ENCODE measurements around the gene OSBPL9.

OSBPL9 gene

DNA sequence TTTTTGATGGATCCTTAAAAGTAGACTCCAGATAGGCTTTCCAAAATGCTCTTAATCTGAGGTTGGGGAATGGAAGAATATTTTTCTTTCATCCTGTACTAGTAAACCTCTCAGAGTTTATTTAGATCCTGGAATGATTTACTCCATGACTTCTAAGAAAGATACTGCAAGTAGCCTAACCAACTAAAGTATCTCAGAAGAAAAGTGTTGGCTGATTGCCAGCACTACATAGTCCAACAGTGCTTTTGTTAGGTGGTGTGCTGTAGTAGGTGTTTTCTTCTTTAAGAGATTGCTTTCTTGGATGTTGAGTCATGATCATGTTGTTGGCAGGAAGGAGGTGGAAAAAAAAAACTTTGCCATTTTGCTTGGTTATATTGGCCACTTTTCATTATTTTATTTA lies 119.8 kb downstream of the OSBPL9 start:
- ChIA-PET POLR2A (no interaction called here), CTCF (interaction anchor here (0.7 kb wide), 1 partner anchor 248 kb away, joined by 3 read pairs; no protein-coding TSS in a partner anchor)
- no peak overlapping the region for H3K27ac ChIP-seq (ENCODE audit: extremely low read depth, low read depth, low read length)
- peaks cover 56% of the 10 kb centered on the region for H3K4me1 ChIP-seq (ENCODE audit: control insufficient read depth, insufficient read depth, low read length)
- TF ChIP-seq, protein P1, sequence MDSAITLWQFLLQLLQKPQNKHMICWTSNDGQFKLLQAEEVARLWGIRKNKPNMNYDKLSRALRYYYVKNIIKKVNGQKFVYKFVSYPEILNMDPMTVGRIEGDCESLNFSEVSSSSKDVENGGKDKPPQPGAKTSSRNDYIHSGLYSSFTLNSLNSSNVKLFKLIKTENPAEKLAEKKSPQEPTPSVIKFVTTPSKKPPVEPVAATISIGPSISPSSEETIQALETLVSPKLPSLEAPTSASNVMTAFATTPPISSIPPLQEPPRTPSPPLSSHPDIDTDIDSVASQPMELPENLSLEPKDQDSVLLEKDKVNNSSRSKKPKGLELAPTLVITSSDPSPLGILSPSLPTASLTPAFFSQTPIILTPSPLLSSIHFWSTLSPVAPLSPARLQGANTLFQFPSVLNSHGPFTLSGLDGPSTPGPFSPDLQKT (IDR thresholded peaks at IDR 0.05; ENCODE audit: borderline replicate concordance, low read depth, low read length): no peak
- TF ChIP-seq, protein P2, sequence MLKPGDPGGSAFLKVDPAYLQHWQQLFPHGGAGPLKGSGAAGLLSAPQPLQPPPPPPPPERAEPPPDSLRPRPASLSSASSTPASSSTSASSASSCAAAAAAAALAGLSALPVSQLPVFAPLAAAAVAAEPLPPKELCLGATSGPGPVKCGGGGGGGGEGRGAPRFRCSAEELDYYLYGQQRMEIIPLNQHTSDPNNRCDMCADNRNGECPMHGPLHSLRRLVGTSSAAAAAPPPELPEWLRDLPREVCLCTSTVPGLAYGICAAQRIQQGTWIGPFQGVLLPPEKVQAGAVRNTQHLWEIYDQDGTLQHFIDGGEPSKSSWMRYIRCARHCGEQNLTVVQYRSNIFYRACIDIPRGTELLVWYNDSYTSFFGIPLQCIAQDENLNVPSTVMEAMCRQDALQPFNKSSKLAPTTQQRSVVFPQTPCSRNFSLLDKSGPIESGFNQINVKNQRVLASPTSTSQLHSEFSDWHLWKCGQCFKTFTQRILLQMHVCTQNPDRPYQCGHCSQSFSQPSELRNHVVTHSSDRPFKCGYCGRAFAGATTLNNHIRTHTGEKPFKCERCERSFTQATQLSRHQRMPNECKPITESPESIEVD (tag by site-specific recombination; IDR thresholded peaks at IDR 0.05): peak; percentile 77
- TF ChIP-seq, protein P3, sequence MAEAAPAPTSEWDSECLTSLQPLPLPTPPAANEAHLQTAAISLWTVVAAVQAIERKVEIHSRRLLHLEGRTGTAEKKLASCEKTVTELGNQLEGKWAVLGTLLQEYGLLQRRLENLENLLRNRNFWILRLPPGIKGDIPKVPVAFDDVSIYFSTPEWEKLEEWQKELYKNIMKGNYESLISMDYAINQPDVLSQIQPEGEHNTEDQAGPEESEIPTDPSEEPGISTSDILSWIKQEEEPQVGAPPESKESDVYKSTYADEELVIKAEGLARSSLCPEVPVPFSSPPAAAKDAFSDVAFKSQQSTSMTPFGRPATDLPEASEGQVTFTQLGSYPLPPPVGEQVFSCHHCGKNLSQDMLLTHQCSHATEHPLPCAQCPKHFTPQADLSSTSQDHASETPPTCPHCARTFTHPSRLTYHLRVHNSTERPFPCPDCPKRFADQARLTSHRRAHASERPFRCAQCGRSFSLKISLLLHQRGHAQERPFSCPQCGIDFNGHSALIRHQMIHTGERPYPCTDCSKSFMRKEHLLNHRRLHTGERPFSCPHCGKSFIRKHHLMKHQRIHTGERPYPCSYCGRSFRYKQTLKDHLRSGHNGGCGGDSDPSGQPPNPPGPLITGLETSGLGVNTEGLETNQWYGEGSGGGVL (tag by site-specific recombination; IDR thresholded peaks at IDR 0.05): peak; percentile 11; the same call in 1 of the 2 replicates
- TF ChIP-seq, protein P4, sequence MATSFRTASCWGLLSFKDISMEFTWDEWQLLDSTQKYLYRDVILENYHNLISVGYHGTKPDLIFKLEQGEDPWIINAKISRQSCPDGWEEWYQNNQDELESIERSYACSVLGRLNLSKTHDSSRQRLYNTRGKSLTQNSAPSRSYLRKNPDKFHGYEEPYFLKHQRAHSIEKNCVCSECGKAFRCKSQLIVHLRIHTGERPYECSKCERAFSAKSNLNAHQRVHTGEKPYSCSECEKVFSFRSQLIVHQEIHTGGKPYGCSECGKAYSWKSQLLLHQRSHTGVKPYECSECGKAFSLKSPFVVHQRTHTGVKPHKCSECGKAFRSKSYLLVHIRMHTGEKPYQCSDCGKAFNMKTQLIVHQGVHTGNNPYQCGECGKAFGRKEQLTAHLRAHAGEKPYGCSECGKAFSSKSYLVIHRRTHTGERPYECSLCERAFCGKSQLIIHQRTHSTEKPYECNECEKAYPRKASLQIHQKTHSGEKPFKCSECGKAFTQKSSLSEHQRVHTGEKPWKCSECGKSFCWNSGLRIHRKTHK (tag by site-specific recombination; IDR thresholded peaks at IDR 0.05): no peak
- TF ChIP-seq ZNF660 (tag by site-specific recombination; IDR thresholded peaks at IDR 0.05) (peak; percentile 83; the same call in 1 of the 2 replicates), ZSCAN23 (tag by site-specific recombination; IDR thresholded peaks at IDR 0.05) (no peak), ZNF664 (tag by site-specific recombination; IDR thresholded peaks at IDR 0.05) (0 out of 2 replicates have a peak, but pooled peaks have one; percentile 26), ZFP69B (tag by site-specific recombination; IDR thresholded peaks at IDR 0.05) (peak; percentile 94), OSR2 (tag by site-specific recombination; IDR thresholded peaks at IDR 0.05) (peak; percentile 56; the same call in 1 of the 2 replicates), ZNF561 (tag by site-specific recombination; IDR thresholded peaks at IDR 0.05; ENCODE audit: borderline replicate concordance) (0 out of 2 replicates have a peak, but pooled peaks have one; percentile 34), ZXDB (tag by site-specific recombination; IDR thresholded peaks at IDR 0.05) (0 out of 2 replicates have a peak, but pooled peaks have one; percentile 16), ZNF549 (tag by site-specific recombination; IDR thresholded peaks at IDR 0.05) (no peak), ZBTB21 (tag by site-specific recombination; IDR thresholded peaks at IDR 0.05) (no peak), ZNF184 (tag by site-specific recombination; IDR thresholded peaks at IDR 0.05) (0 out of 2 replicates have a peak, but pooled peaks have one; percentile 48), TCF7L2 (IDR thresholded peaks at IDR 0.05; ENCODE audit: borderline replicate concordance, low read depth, low read length) (peak; percentile 17; the same call in 1 of the 2 replicates), ZEB2 (tag by site-specific recombination; IDR thresholded peaks at IDR 0.05) (0 out of 2 replicates have a peak, but pooled peaks have one; percentile 25), FEZF1 (tag by site-specific recombination; IDR thresholded peaks at IDR 0.05) (peak; percentile 38; the same call in 1 of the 2 replicates), ZNF292 (tag by site-specific recombination; IDR thresholded peaks at IDR 0.05; ENCODE audit: borderline replicate concordance, low read depth) (no peak), TRIM28 (IDR thresholded peaks at IDR 0.05; ENCODE audit: borderline replicate concordance, low read length) (0 out of 2 replicates have a peak, but pooled peaks have one; percentile 41), MZF1 (tag by site-specific recombination; IDR thresholded peaks at IDR 0.05; ENCODE audit: borderline replicate concordance) (peak; percentile 45; the same call in 1 of the 2 replicates), PRDM1 (tag by site-specific recombination; IDR thresholded peaks at IDR 0.05) (peak; percentile 81), IKZF3 (tag by site-specific recombination; IDR thresholded peaks at IDR 0.05) (peak; percentile 34; the same call in 1 of the 2 replicates)
- TF ChIP-seq, protein P5, sequence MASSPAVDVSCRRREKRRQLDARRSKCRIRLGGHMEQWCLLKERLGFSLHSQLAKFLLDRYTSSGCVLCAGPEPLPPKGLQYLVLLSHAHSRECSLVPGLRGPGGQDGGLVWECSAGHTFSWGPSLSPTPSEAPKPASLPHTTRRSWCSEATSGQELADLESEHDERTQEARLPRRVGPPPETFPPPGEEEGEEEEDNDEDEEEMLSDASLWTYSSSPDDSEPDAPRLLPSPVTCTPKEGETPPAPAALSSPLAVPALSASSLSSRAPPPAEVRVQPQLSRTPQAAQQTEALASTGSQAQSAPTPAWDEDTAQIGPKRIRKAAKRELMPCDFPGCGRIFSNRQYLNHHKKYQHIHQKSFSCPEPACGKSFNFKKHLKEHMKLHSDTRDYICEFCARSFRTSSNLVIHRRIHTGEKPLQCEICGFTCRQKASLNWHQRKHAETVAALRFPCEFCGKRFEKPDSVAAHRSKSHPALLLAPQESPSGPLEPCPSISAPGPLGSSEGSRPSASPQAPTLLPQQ (tag by site-specific recombination; IDR thresholded peaks at IDR 0.05): peak; percentile 97
- TF ChIP-seq, protein P6, sequence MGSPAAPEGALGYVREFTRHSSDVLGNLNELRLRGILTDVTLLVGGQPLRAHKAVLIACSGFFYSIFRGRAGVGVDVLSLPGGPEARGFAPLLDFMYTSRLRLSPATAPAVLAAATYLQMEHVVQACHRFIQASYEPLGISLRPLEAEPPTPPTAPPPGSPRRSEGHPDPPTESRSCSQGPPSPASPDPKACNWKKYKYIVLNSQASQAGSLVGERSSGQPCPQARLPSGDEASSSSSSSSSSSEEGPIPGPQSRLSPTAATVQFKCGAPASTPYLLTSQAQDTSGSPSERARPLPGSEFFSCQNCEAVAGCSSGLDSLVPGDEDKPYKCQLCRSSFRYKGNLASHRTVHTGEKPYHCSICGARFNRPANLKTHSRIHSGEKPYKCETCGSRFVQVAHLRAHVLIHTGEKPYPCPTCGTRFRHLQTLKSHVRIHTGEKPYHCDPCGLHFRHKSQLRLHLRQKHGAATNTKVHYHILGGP (tag by site-specific recombination; IDR thresholded peaks at IDR 0.05): peak; percentile 94
- no peaks in the 10 kb centered on the region for H3K9me3 ChIP-seq (ENCODE audit: control insufficient read depth, insufficient read depth, low read depth, low read length)
- H3K36me3 ChIP-seq (ENCODE audit: control insufficient read depth in 2 of 2, insufficient read depth in 1 of 2, low read length in 2 of 2): no peaks in the 10 kb centered on the region
- H3K4me3 ChIP-seq (ENCODE audit: low read depth, low read length): no peak overlapping the region

Measured in HEK293 (cell line).